ENCODE measurements around the gene PDE8A. TPM values are rescaled to one million over a fixed set of nuclear protein-coding genes. Genes with fewer than 3 reads are reported as not detected.

Gene PDE8A
- total and polyA plus RNA-seq, 2 experiments from 2014 or later, result 5.6 to 7.5 TPM

GRCh38 chr15:85059734-85060133 is 78.1 kb downstream of the PDE8A start (continued):
- TF ChIP-seq ZNF462 (CRISPR knock-in tag; IDR thresholded peaks at IDR 0.05), result no peak
- TF ChIP-seq REST (IDR thresholded peaks at IDR 0.05; ENCODE audit: unreplicated experiment), result no peak
- TF ChIP-seq CREB1 (CRISPR knock-in tag; IDR thresholded peaks at IDR 0.05; ENCODE audit: low read depth), result no peak
- no peak for TF ChIP-seq ZNF114 (CRISPR knock-in tag; IDR thresholded peaks at IDR 0.05)
- no peak for TF ChIP-seq STAT1 (IDR thresholded peaks at IDR 0.05; ENCODE audit: unreplicated experiment)
- no peak for TF ChIP-seq NANOG (IDR thresholded peaks at IDR 0.05; ENCODE audit: borderline replicate concordance)

DNA sequence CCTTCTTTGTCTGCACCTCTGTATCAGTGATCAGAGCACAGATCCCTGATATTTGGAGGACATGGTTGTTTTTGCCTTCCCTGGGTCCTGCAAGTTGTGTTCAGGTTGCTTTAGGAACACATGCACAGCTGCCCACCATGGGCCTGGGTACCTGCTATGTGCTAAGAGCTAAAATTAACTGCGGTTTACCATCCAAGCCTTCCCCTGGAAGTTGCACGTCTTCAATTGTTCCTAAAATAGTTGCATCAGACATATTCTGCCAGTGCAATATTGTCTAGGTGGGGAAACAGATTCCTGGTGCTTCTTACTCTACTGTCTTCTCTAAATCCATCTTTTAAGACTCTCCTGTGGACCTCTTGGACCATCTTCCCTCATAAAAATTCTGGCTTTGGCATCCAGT is 80.9 kb downstream of the PDE8A start:
- Histone ChIP-seq H3K4me3 (no peak overlapping the region), H3K4me1 (ENCODE audit: insufficient read depth) (no peaks in the 10 kb centered on the region), H3K36me3 (ENCODE audit: insufficient read depth) (no peaks in the 10 kb centered on the region), H3K9me2 (ENCODE audit: insufficient read depth) (no peaks in the 10 kb centered on the region), H3K79me2 (replicated peaks; ENCODE audit: insufficient read depth) (peaks cover 8% of the 10 kb centered on the region; the same call in 1 of the 2 replicates), H4K20me1 (replicated peaks; ENCODE audit: insufficient read depth) (no peaks in the 10 kb centered on the region; the same call in 1 of the 2 replicates), H3K27me3 (ENCODE audit: insufficient read depth) (no peaks in the 10 kb centered on the region), H3K4me2 (no peak overlapping the region), H3F3A (replicated peaks; ENCODE audit: low read depth) (no peaks in the 10 kb centered on the region), H2AFZ (no peak overlapping the region), H3K27ac (ENCODE audit: low read depth) (no peak overlapping the region)
- DNase-seq (ENCODE audit: low spot score) (no peak), ATAC-seq (no peak)
- Mint-ChIP-seq H3K27me3 (ENCODE audit: insufficient read depth, low read depth, poor library complexity) (peaks cover 3% of the 10 kb centered on the region), H3K4me1 (no peaks in the 10 kb centered on the region; the same call in 2 of the 3 replicates), H3K9me3 (peaks cover 18% of the 10 kb centered on the region), H3K27ac (no peak overlapping the region), H3K4me3 (no peak overlapping the region), H3K36me3 (ENCODE audit: low read depth) (peaks cover 10% of the 10 kb centered on the region)
- TF ChIP-seq ZNF114 (CRISPR knock-in tag; IDR thresholded peaks at IDR 0.05), result no peak
- no peak for TF ChIP-seq REST (IDR thresholded peaks at IDR 0.05; ENCODE audit: unreplicated experiment)
- no peak for TF ChIP-seq EZH2phosphoT487 (IDR thresholded peaks at IDR 0.05; ENCODE audit: unreplicated experiment)
- no peak for TF ChIP-seq EZH2 (IDR thresholded peaks at IDR 0.05; ENCODE audit: low read depth, unreplicated experiment)
- TF ChIP-seq ZNF331 (CRISPR knock-in tag; IDR thresholded peaks at IDR 0.05; ENCODE audit: low read depth), result no peak
- TF ChIP-seq NANOG (IDR thresholded peaks at IDR 0.05; ENCODE audit: borderline replicate concordance), result no peak
- TF ChIP-seq ETS1 (IDR thresholded peaks at IDR 0.05), result no peak
- no peak for TF ChIP-seq CREB1 (CRISPR knock-in tag; IDR thresholded peaks at IDR 0.05; ENCODE audit: low read depth)
- TF ChIP-seq POLR2AphosphoS5 (IDR thresholded peaks at IDR 0.05; ENCODE audit: low read depth), result no peak
